SIG-M5 (cell line): ENCODE results near the gene TNPO3.

Source experiments
- DNase-seq: peaks from one replicate; lab custom pipeline; 2025; lab: John Stamatoyannopoulos, UW

The TNPO3 gene

DNA sequence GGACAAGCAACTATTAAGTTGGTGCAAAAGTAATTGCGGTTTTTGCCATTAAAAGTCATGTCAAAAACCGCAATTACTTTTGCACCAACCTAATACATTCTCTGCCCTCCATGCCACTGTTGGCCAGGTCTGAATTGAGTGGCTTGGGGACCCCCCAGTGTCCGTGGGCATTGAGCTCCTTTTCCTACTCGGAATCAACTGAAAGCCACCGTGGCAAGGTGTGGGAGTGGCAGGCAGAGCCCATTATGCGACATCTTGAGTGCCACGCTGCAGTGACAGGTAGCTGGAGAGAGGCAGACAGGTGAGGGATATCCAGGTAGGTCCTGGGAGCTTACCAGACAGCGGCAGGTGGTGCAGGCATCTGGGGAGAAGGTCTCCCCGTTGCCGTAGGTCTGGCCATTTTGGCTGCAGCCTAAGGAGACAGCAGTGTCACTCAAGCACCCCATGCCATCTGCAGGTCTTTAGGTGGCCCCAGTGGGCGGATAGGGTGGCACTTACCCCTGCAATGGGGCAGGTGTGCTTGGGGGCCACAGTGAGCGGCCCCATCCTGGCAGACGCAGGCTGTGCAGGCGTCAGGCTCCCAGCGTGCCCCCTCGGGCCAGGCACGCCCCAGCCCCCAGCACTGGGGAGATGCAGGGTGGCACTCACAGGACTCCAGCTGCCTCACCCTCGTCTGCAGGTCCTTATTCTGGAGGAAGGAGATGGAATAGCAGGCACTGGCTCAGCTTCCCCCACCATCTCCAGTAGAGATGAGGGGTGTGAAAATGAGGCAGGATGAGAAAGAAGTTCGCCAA is 147.9 kb downstream of the TNPO3 start:
- no peak for DNase-seq

- no peak for DNase-seq
Observed at GRCh38 chr7:128906001-128906765, 148.7 kb downstream of the TNPO3 start.

GRCh38 chr7:128904381-128905197 is 150.3 kb downstream of the TNPO3 start:
- DNase-seq = no peak
